ENCODE measurements around the gene DCHS2.

DCHS2 gene

GRCh38 chr4:154450966-154451365 is 40.6 kb downstream of the DCHS2 start:
- no peak for DNase-seq

DNA sequence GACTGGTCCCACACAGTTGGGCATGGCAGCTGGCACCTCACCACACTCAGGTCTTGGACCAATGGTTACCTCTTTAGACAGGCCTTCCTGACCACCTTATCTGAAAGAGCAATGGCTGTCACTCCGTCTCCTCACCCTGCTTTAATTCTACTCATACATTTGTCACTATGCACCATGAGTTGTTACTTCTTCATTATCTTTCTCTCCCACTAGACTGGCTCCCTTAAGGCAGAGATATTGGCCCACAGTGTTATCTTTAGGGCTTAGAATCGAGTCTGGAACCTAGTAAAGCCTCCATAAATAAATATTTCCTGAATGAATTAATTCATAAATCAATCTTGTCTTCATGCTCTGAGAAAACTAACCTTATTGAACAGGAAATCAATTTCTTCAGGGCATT is 46.6 kb downstream of the DCHS2 start:
- DNase-seq, result no peak

DNA sequence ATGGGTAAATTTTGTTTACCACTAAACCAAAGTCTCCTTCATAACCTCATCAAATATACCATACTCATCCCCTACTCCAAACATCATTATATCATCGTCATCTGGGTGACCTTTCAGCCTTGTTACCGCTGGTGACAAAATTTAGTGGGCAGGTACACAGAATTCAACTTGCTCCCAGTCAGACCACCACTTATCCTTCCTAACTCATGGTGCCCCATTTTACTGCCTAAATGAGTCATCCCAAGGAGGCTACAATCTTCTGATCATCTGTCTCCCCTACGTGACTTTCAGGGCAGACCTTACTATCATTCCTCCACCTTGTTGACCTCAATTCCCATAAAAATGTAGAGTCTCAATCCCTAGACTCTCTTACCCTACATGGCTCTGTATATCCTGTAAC is 49.6 kb downstream of the DCHS2 start:
- no peak for DNase-seq

DNA sequence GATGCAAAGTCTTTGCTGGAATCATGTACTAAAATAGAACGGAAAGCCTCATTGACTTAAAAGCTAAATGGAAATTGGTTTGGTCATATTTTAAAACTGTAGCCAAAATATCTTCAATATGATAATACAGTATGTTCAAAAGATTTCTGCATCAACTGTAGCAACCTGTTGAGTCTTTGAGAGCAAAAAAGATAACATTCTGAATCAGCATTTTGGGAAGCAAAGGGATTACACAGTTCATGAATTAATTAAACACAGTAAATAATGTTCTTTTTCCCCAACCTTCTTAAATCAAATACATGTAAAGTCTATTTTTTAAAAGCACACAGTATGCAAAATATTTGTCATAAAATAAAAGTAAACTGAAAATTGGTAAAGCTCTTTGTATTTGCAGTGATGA is 50.5 kb downstream of the DCHS2 start:
- DNase-seq, result no peak

DNA sequence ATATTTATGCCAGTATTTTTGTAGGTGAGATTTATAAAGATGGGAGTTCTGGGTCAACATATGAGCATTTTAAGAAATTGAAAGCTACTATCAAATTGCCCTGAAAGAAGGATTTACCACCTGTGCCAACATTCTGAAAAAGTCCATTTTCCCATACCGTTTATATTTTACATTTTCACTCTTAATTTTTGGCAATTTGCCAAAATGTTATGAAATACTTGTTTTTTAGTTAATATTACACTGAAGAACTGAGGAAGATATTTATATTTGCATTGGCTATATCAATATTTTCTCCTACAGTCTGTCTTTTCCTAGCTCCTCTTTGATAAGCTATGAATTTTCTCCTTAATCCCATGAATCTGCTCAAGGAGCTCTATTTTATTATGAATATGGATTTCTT is 52.4 kb downstream of the DCHS2 start:
- no peak for DNase-seq

DNA sequence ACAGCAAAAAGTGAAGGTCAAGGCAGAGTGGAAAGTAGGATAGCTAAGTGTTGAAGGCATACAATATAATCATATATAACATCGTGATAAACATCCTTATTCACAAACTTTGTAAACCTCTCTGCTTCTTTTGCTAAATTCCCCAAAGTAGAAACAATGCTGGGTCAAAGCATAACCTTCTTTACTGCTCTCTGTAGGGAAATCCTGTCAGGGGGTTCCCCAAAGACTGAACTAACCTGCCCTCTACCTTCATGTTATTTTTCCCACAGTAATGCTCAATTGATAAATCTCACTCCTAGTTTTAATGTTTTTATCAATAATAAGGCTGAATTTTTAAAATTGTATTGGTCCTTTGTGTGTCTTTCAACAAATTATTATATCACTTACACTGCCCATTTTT is 55.7 kb downstream of the DCHS2 start:
- DNase-seq, result no peak

DNA sequence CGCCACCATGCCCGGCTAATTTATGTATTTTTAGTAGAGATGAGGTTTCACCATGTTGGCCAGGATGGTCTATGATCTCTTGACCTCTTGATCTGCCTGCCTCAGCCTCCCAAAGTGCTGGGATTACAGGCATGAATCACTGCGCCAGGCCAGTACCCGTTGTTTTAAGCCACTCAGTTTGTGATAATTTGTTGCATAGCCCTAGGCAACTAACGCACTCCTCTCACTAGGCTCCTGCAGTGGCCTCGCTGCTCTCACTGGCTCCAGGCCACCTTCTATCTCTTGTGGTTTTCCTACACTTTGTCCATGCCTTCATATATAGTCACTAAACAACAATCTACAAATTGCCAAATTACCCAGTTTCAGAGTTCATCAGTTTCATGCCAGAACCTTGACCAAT is 58.1 kb downstream of the DCHS2 start:
- DNase-seq, result no peak

DNA sequence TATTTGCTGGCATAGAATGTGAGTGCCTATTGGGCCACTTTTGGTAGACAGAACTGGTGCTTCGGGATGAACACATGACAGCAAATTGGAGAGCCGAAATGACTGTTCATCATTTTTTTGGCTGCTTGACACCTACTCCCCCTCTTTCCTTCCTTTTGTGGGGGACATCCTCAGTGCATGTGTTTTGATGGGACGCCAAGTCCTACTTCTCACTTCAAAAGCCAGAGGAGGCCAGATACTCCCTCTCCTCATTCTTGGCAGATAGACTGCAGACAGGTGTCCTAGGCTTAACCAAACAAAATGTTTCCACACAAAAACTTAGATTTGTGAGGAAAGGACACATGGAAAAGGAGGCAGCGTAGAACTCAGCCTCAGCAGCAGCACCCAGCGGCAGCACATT is 62.4 kb downstream of the DCHS2 start:
- no peak for DNase-seq

- DNase-seq, result no peak
Observed at GRCh38 chr4:154427149-154427548, 64.5 kb downstream of the DCHS2 start.

- DNase-seq, result no peak
Observed at GRCh38 chr4:154425514-154425913, 66.1 kb downstream of the DCHS2 start.

- no peak for DNase-seq
Observed at GRCh38 chr4:154424810-154425484, 66.7 kb downstream of the DCHS2 start.

DNA sequence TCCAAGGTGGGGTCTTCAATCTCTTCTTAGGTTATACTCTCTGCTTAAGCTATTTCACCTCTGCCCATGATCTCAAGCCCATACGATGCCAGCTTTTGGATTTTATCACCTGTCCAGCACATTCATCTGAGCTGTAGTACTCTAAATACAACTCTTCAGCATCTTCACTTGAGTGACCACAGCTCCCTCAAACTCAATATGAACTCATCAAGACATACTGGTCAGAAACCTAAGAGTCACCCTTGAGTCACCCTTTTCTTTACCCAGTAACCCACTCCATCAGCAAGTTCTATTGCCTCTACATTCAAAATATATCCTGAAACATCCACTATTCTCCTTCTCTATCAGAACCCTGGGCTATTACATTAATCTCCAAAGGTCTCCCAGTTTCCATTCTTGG is 69.4 kb downstream of the DCHS2 start:
- no peak for DNase-seq

DNA sequence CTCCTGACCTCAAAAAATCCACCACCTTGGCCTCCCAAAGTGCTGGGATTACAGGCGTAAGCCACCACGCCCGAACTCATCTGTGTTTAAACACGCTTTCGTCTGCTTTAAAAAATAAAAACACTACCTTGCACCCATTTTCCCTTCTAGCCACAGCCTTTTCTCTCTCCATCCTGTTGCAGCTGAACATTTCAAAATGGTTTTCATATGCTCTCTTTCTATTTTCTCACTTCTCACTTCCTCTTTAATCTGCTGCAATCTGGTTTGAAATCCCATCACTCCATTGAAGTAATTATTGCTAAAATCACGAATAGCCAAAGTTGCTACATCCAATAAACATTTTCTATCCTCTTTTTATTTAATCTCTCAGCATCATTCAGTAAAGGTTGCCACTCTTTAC is 70.0 kb downstream of the DCHS2 start:
- no peak for DNase-seq

- no peak for DNase-seq
Observed at GRCh38 chr4:154417373-154417673, 74.3 kb downstream of the DCHS2 start.

DNA sequence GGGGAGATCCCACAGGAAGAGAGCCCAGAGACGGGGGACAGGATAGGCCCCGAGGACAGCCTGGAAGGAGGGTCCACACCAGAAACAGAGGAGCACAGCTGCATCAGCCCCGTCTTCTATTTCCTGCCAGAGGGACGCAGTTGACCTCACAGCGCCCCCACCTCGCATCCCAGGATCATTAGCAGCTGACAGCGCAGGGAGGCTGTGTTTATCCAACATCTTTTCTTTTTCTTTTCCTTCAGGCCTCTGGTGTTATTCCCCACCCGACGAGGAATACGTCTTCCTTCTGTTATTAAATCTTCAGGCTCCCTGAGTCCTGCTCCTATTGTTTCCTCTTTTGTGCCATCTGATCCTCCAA is 75.4 kb downstream of the DCHS2 start:
- no peak for DNase-seq

DNA sequence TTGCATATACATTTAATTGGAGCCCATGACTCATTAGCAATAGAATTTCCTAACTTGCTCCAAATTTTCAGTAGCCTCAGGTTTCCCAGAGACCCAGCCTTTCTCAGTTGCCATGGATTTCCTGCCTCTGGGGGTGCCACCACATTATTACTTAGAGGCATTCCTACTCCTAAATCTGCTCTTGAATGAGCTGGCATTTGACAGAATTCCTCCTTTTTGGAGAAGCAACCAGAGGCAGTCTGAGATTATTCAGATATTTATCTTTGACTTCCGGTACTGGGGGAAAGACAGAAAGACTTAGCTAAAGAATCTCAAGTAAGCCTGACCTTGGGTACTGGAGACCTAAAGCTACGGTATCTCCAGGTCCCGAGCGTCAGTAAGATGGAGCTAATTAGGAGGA is 76.3 kb downstream of the DCHS2 start:
- DNase-seq, result no peak

GRCh38 chr4:154414796-154415195 is 76.8 kb downstream of the DCHS2 start:
- no peak for DNase-seq

DNA sequence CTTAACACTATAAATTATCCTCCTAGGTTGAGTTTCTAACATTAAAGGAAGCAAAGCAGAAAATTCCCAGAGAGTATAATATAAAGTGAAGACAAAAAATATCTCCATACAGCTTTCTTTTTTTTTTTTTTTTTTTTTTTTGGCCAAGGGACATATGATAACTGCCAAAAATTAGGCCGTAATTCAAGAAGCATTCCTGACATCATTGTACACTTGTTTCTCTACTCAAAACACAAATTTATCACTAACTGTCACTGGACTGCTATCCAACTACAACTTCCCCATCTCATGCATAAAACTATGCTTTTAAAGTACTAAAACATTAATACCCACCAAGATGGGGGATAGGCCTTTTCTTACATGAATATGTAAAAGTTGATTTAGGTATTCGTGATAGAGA is 77.2 kb downstream of the DCHS2 start:
- no peak for DNase-seq

DNA sequence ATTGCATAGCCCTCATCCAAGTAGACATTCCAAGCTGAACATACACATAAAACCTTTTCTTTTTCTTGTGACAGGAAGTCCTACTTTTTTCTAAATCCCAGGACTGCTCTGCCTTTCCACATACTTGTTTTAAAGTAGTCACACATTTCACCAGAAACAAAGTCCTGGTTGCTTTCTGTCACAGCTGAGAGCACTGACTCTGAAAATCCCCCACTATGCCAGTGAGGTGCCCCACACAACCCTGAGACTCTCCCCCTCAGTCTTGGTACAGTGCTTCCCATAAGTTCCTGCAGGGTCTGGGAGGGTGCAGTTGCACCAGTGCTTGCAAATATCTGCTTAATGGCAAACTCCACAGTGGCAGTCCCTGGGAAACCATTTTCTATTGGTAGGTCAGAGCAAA is 84.2 kb downstream of the DCHS2 start:
- no peak for DNase-seq

DNA sequence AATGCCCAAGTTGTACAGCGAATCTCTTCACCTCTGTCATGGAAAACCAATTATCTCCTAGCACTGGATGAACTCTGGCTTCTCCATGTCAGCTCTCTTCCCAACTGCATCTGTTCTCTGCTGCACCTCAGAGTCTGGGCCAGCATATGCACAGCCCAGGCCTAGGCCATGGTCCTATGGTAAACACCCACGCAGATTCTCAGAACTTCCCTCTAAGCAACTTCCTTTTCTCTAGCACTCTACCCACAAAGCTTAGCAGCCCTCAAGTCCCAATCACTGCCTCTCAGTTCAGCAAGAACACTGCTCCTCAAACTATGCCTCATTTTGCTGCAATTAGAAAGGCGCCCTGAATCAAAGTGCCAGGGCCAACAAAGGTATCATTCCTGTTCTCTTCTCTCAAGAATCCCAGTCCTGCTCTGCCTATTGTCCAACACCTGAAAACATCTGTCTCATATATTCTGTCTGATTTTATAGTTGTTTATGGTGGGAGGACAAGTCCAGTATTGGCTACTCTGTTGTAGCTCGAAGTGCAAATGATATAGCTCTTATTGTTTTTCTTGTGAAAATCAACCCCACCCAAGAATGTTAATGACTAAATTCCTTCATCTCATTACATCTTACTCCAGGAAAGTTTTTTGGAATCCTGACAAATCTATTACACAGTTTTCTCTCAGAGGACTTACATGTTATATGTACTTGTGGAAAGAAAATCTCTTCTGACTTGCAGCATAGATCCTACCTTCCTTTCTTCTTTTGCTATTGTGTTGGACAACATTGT is 85.4 kb downstream of the DCHS2 start:
- DNase-seq, result no peak

GRCh38 chr4:154399259-154399974 is 92.2 kb downstream of the DCHS2 start:
- no peak for DNase-seq

DNA sequence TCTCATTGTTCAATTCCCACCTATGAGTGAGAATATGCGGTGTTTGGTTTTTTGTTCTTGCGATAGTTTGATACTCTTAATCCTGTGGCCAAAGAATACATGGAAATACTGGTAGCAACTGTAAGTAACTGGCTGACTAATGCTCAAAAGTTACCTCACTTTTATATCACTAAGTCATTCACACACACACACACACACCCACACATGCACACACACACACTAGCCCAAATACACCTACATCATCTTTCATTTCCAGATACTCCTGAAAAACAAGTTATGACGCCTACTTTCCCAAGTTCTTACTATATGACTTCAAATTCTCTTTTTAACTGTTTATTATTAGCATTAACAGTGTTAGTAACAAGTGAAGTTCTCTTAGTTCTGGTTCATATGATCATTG is 101.3 kb downstream of the DCHS2 start:
- no peak for DNase-seq

DNA sequence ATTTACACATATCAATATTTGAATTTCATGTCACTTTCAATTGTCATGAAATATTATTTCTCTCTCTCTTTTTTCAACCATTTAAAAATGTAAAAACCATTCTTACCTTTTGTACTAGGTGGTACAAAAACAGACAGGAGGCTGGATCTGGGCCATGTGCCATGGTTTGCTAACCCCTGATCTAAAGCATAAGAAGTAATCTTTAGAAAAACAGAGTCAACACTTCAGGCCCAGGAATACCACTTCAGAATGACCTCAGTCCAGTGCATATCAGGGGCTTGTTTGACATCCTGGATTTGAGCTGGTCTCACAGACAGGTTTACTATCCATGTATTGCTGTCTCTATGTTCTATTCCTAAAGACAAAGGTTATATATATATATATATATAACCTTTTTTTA is 102.5 kb downstream of the DCHS2 start:
- DNase-seq, result no peak

- DNase-seq, result no peak
Observed at GRCh38 chr4:154384012-154384411, 107.6 kb downstream of the DCHS2 start.

DNA sequence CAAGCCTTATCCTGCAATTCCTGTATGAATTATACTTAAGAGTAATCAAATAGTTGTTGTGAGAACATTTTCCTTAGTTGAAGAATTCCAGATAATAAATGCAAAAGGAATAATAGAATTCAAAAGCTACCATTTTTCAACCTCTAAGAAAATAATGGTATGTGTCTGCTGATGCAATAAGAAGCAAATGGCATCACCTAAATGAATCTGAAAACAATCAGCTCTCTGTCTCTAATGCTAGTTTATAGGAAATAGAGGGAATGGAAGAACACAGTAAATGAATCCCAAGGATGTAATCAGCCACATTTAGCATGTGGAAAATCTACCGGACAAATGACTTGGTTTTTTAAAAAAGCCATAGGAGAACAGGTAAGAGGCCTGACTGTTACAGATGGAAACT is 115.1 kb downstream of the DCHS2 start:
- DNase-seq, result no peak

Data from activated CD4-positive, alpha-beta T cell treated with anti-CD3 and anti-CD28 coated beads, Interleukin-10, Interleukin-2, amounts not matched to agents 100 ng/mL and 50 ng/mL, durations not matched to agents 16 hours and 8 hours (primary cell).